ENCODE results near the gene PTPRC.

The PTPRC gene

GRCh38 chr1:198624648-198624980, 14.2 kb upstream of the PTPRC start:
- Histone ChIP-seq H3K36me3 (replicated peaks) (no peaks in the 10 kb centered on the region), H3K4me3 (ENCODE audit: low read depth, low read length) (no peak overlapping the region), H3K27ac (no peak overlapping the region), H3K27me3 (replicated peaks) (no peaks in the 10 kb centered on the region)
- in situ Hi-C loops (cut with HindIII; ENCODE audit: low pct_ligation_motif_present, low sequenced_read_pairs): no loop called here
- TF ChIP-seq CTCF (IDR thresholded peaks at IDR 0.05; ENCODE audit: low read depth, low read length, missing control alignments): no peak
- DNase-seq: no peak

GRCh38 chr1:198627436-198628066, 11.3 kb upstream of the PTPRC start:
- Histone ChIP-seq H3K27ac (no peak overlapping the region), H3K27me3 (replicated peaks) (no peaks in the 10 kb centered on the region), H3K4me3 (ENCODE audit: low read depth, low read length) (no peak overlapping the region), H3K36me3 (replicated peaks) (no peaks in the 10 kb centered on the region)
- in situ Hi-C loops (cut with HindIII; ENCODE audit: low pct_ligation_motif_present, low sequenced_read_pairs): no loop called here
- no peak for TF ChIP-seq CTCF (IDR thresholded peaks at IDR 0.05; ENCODE audit: low read depth, low read length, missing control alignments)
- no peak for DNase-seq

GRCh38 chr1:198628067-198628455, 10.8 kb upstream of the PTPRC start:
- Histone ChIP-seq H3K4me3 (ENCODE audit: low read depth, low read length) (no peak overlapping the region), H3K36me3 (replicated peaks) (no peaks in the 10 kb centered on the region), H3K27me3 (replicated peaks) (no peaks in the 10 kb centered on the region), H3K27ac (no peak overlapping the region)
- DNase-seq: no peak
- in situ Hi-C loops (cut with HindIII; ENCODE audit: low pct_ligation_motif_present, low sequenced_read_pairs): no loop called here
- no peak for TF ChIP-seq CTCF (IDR thresholded peaks at IDR 0.05; ENCODE audit: low read depth, low read length, missing control alignments)

GRCh38 chr1:198629610-198630009, 9.2 kb upstream of the PTPRC start:
- no peak overlapping the region for H3K4me3 ChIP-seq (ENCODE audit: low read depth, low read length)
- TF ChIP-seq CTCF (IDR thresholded peaks at IDR 0.05; ENCODE audit: low read depth, low read length, missing control alignments): no peak
- DNase-seq: no peak
- H3K36me3 ChIP-seq (replicated peaks): no peaks in the 10 kb centered on the region
- no peaks in the 10 kb centered on the region for H3K27me3 ChIP-seq (replicated peaks)
- in situ Hi-C loops (cut with HindIII; ENCODE audit: low pct_ligation_motif_present, low sequenced_read_pairs): no loop called here
- no peak overlapping the region for H3K27ac ChIP-seq

GRCh38 chr1:198630863-198631262, 8.0 kb upstream of the PTPRC start:
- H3K4me3 ChIP-seq (ENCODE audit: low read depth, low read length): no peak overlapping the region
- TF ChIP-seq CTCF (IDR thresholded peaks at IDR 0.05; ENCODE audit: low read depth, low read length, missing control alignments): no peak
- no peaks in the 10 kb centered on the region for H3K27me3 ChIP-seq (replicated peaks)
- no peak overlapping the region for H3K27ac ChIP-seq
- no peaks in the 10 kb centered on the region for H3K36me3 ChIP-seq (replicated peaks)
- in situ Hi-C loops (cut with HindIII; ENCODE audit: low pct_ligation_motif_present, low sequenced_read_pairs): no loop called here
- no peak for DNase-seq

GRCh38 chr1:198631292-198631691, 7.5 kb upstream of the PTPRC start:
- H3K27me3 ChIP-seq (replicated peaks): no peaks in the 10 kb centered on the region
- no peak for TF ChIP-seq CTCF (IDR thresholded peaks at IDR 0.05; ENCODE audit: low read depth, low read length, missing control alignments)
- in situ Hi-C loops (cut with HindIII; ENCODE audit: low pct_ligation_motif_present, low sequenced_read_pairs): no loop called here
- no peaks in the 10 kb centered on the region for H3K36me3 ChIP-seq (replicated peaks)
- no peak overlapping the region for H3K27ac ChIP-seq
- no peak overlapping the region for H3K4me3 ChIP-seq (ENCODE audit: low read depth, low read length)
- no peak for DNase-seq
